HEK293 (cell line): ENCODE measurements around the gene ZCCHC17.

Source experiments
- EGR2 ChIP-seq: fragments of 450-650 bp; formaldehyde crosslinking; IDR thresholded peaks from 2 replicates; pipeline ENCODE4 v1.5.1; 2016; ENCODE audit warnings: low read depth, missing biosample characterization, missing genetic modification characterization
- GLI2 ChIP-seq: fragments of 450-650 bp; formaldehyde crosslinking; IDR thresholded peaks from 2 replicates; pipeline ENCODE4; 2017; ENCODE audit warnings: missing biosample characterization, missing genetic modification characterization, low read depth, borderline replicate concordance
- OSR2 ChIP-seq: fragments of 450-650 bp; formaldehyde crosslinking; IDR thresholded peaks from 2 replicates; pipeline ENCODE4 v1.5.1; 2016; ENCODE audit warnings: missing biosample characterization, missing genetic modification characterization
- SETDB1 ChIP-seq: IDR thresholded peaks from one replicate; pipeline ENCODE4 v1.6.1; 2017; ENCODE audit warnings: mild to moderate bottlenecking, low read length, moderate library complexity, mixed read lengths; ENCODE audit not compliant: insufficient read length
- SP2 ChIP-seq: fragments of 450-650 bp; formaldehyde crosslinking; IDR thresholded peaks from 2 replicates; pipeline ENCODE4 v1.5.1; 2016; ENCODE audit warnings: missing biosample characterization, missing genetic modification characterization
- TCF7L2 ChIP-seq: IDR thresholded peaks from 2 replicates; pipeline ENCODE4 v1.6.1; 2011; ENCODE audit warnings: low read depth, mild to moderate bottlenecking, inconsistent platforms, low read length, moderate library complexity, borderline replicate concordance
- ZFP37 ChIP-seq: fragments of 450-650 bp; formaldehyde crosslinking; IDR thresholded peaks from 2 replicates; pipeline ENCODE4 v1.5.1; 2016; ENCODE audit warnings: missing biosample characterization, missing genetic modification characterization
- ZFP41 ChIP-seq: fragments of 450-650 bp; formaldehyde crosslinking; IDR thresholded peaks from 2 replicates; pipeline ENCODE4 v1.5.1; 2016; ENCODE audit warnings: missing biosample characterization, missing genetic modification characterization, borderline replicate concordance
- ZNF112 ChIP-seq: fragments of 450-650 bp; formaldehyde crosslinking; IDR thresholded peaks from 2 replicates; pipeline ENCODE4 v1.5.0; 2017; ENCODE audit warnings: missing biosample characterization, missing genetic modification characterization
- ZNF114 ChIP-seq: fragments of 450-650 bp; formaldehyde crosslinking; IDR thresholded peaks from 2 replicates; pipeline ENCODE4 v1.5.0; 2017; ENCODE audit warnings: missing biosample characterization, missing genetic modification characterization
- ZNF138 ChIP-seq: fragments of 450-650 bp; formaldehyde crosslinking; IDR thresholded peaks from 2 replicates; pipeline ENCODE4 v1.5.1; 2016; ENCODE audit warnings: missing biosample characterization, missing genetic modification characterization, borderline replicate concordance
- ZNF292 ChIP-seq: fragments of 450-650 bp; formaldehyde crosslinking; IDR thresholded peaks from 2 replicates; pipeline ENCODE4 v1.5.1; 2016; ENCODE audit warnings: low read depth, missing biosample characterization, missing genetic modification characterization, borderline replicate concordance
- ZNF416 ChIP-seq: fragments of 450-650 bp; formaldehyde crosslinking; IDR thresholded peaks from 2 replicates; pipeline ENCODE4 v1.5.1; 2016; ENCODE audit warnings: missing biosample characterization, missing genetic modification characterization
- TF ChIP-seq, protein P1 (sequence below): fragments of 450-650 bp; formaldehyde crosslinking; IDR thresholded peaks from 2 replicates; pipeline ENCODE4 v1.5.1; 2016; ENCODE audit warnings: missing biosample characterization, missing genetic modification characterization

DNA sequence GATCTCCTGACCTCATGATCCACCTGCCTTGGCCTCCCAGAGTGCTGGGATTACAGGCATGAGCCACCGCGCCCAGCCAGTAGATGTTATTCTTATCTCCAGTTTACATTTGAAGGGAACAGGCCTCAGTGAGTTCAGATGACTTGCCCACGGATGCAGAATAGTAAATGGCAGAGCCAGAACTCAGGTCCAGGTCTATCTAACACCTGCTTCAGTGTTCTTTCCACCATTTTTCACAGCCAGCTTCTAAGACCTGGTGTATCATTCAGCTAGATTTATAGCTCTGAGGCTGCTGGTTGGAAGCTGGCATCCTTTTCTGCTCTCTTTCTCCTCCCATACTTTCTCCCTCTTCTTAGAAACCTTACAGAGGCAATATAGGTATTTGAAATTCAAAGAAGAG lies 65.2 kb downstream of the ZCCHC17 start:
- TF ChIP-seq ZNF292: no peak
- no peak for TF ChIP-seq ZFP37 (tag by site-specific recombination)
- no peak for TF ChIP-seq EGR2 (tag by site-specific recombination)
- TF ChIP-seq, protein P1, sequence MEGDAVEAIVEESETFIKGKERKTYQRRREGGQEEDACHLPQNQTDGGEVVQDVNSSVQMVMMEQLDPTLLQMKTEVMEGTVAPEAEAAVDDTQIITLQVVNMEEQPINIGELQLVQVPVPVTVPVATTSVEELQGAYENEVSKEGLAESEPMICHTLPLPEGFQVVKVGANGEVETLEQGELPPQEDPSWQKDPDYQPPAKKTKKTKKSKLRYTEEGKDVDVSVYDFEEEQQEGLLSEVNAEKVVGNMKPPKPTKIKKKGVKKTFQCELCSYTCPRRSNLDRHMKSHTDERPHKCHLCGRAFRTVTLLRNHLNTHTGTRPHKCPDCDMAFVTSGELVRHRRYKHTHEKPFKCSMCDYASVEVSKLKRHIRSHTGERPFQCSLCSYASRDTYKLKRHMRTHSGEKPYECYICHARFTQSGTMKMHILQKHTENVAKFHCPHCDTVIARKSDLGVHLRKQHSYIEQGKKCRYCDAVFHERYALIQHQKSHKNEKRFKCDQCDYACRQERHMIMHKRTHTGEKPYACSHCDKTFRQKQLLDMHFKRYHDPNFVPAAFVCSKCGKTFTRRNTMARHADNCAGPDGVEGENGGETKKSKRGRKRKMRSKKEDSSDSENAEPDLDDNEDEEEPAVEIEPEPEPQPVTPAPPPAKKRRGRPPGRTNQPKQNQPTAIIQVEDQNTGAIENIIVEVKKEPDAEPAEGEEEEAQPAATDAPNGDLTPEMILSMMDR (tag by site-specific recombination): no peak
- TF ChIP-seq ZNF138 (tag by site-specific recombination): no peak
- TF ChIP-seq GLI2 (tag by site-specific recombination): no peak
- TF ChIP-seq ZNF114 (tag by site-specific recombination): no peak
- TF ChIP-seq ZNF416 (tag by site-specific recombination): no peak
- TF ChIP-seq SETDB1: no peak
- no peak for TF ChIP-seq TCF7L2
- no peak for TF ChIP-seq ZFP41 (tag by site-specific recombination)
- TF ChIP-seq SP2 (tag by site-specific recombination): no peak
- TF ChIP-seq ZNF112: no peak
- TF ChIP-seq OSR2 (tag by site-specific recombination): no peak
